H9 (cell line): ENCODE measurements around the gene CCDC178. TPM values are rescaled to one million over a fixed set of nuclear protein-coding genes. Genes with fewer than 3 reads are reported as not detected.

Experiments
- DNase-seq: peaks from one replicate; pipeline ENCODE4 v3.0.0-alpha.2; 2017
- H2AFZ ChIP-seq: one replicate; pipeline ENCODE4 v1.6.1; 2013; ENCODE audit warnings: mild to moderate bottlenecking, low read length, control low read depth, moderate library complexity
- H2AK5ac ChIP-seq: 2 replicates; pipeline ENCODE4 v1.6.1; 2013; ENCODE audit warnings: low read length, control low read depth, mixed read lengths; ENCODE audit not compliant: insufficient read length
- H2BK120ac ChIP-seq: one replicate; pipeline ENCODE4 v1.6.1; 2013; ENCODE audit warnings: low read depth, mild to moderate bottlenecking, low read length, control low read depth, inconsistent platforms; ENCODE audit not compliant: poor library complexity, severe bottlenecking
- H2BK12ac ChIP-seq: 2 replicates; pipeline ENCODE4 v1.6.1; 2013; ENCODE audit warnings: low read length, control low read depth, mixed read lengths, low read depth; ENCODE audit not compliant: insufficient read length
- H2BK15ac ChIP-seq: 2 replicates; pipeline ENCODE4 v1.6.1; 2013; ENCODE audit warnings: low read depth, low read length, control low read depth
- H2BK20ac ChIP-seq: one replicate; pipeline ENCODE4 v1.6.1; 2013; ENCODE audit warnings: low read depth, mild to moderate bottlenecking, low read length, control low read depth, inconsistent platforms; ENCODE audit not compliant: poor library complexity, severe bottlenecking
- H2BK5ac ChIP-seq: 2 replicates; pipeline ENCODE4 v1.6.1; 2013; ENCODE audit warnings: low read length, control low read depth, mixed read lengths; ENCODE audit not compliant: insufficient read length
- H3K14ac ChIP-seq: 2 replicates; pipeline ENCODE4 v1.6.1; 2013; ENCODE audit warnings: low read length, control low read depth; ENCODE audit not compliant: insufficient read depth
- H3K18ac ChIP-seq: 2 replicates; pipeline ENCODE4 v1.6.1; 2013; ENCODE audit warnings: low read depth, mild to moderate bottlenecking, mixed read lengths, low read length, control low read depth; ENCODE audit not compliant: insufficient read length
- H3K23ac ChIP-seq: 2 replicates; pipeline ENCODE4 v1.6.1; 2013; ENCODE audit warnings: low read length, control low read depth, mixed read lengths, low read depth; ENCODE audit not compliant: insufficient read length
- H3K23me2 ChIP-seq: 2 replicates; pipeline ENCODE4 v1.6.1; 2013; ENCODE audit warnings: low read depth, mild to moderate bottlenecking, mixed read lengths, low read length, control low read depth; ENCODE audit not compliant: insufficient read length, poor library complexity, severe bottlenecking
- H3K27ac ChIP-seq: 2 replicates; pipeline ENCODE4 v1.5.1; 2013; ENCODE audit warnings: low read length, control low read depth, mixed read lengths, low read depth; ENCODE audit not compliant: insufficient read length
- H3K27me3 ChIP-seq: 2 replicates; pipeline ENCODE4 v1.6.1; 2013; ENCODE audit warnings: low read length, control low read depth, inconsistent platforms; ENCODE audit not compliant: insufficient read depth
- H3K4ac ChIP-seq: 2 replicates; pipeline ENCODE4 v1.6.1; 2013; ENCODE audit warnings: low read depth, mild to moderate bottlenecking, control low read depth, inconsistent platforms, low read length, moderate library complexity
- H3K4me1 ChIP-seq: 2 replicates; pipeline ENCODE4 v1.6.1; 2013; ENCODE audit warnings: low read length, control low read depth, inconsistent platforms; ENCODE audit not compliant: insufficient read depth
- H3K4me2 ChIP-seq: 2 replicates; pipeline ENCODE4 v1.6.1; 2013; ENCODE audit warnings: low read length, control low read depth, mixed read lengths; ENCODE audit not compliant: insufficient read length, insufficient read depth
- H3K56ac ChIP-seq: 2 replicates; pipeline ENCODE4 v1.6.1; 2013; ENCODE audit warnings: low read depth, mild to moderate bottlenecking, mixed read lengths, low read length, control low read depth; ENCODE audit not compliant: insufficient read length
- H3K79me1 ChIP-seq: 2 replicates; pipeline ENCODE4 v1.6.1; 2013; ENCODE audit warnings: low read depth, mild to moderate bottlenecking, moderate library complexity, low read length, control low read depth, inconsistent platforms; ENCODE audit not compliant: insufficient read depth, poor library complexity, severe bottlenecking
- H3K79me2 ChIP-seq: 2 replicates; pipeline ENCODE4 v1.6.1; 2013; ENCODE audit warnings: low read length, control low read depth, inconsistent platforms; ENCODE audit not compliant: insufficient read depth
- H3K9ac ChIP-seq: 2 replicates; pipeline ENCODE4 v1.6.1; 2013; ENCODE audit warnings: low read length, control low read depth, mixed read lengths; ENCODE audit not compliant: insufficient read length; ENCODE audit errors: extremely low read depth
- H3K9me3 ChIP-seq: one replicate; pipeline ENCODE4 v1.6.1; 2013; ENCODE audit warnings: low read depth, low read length, inconsistent platforms; ENCODE audit not compliant: control insufficient read depth
- H3T11ph ChIP-seq: one replicate; pipeline ENCODE4 v1.6.1; 2013; ENCODE audit warnings: mild to moderate bottlenecking, low read length, control low read depth, inconsistent platforms
- H4K20me1 ChIP-seq: one replicate; pipeline ENCODE4 v1.6.1; 2013; ENCODE audit not compliant: control insufficient read depth, insufficient read length, insufficient read depth
- H4K5ac ChIP-seq: 2 replicates; pipeline ENCODE4 v1.6.1; 2013; ENCODE audit warnings: low read depth, mild to moderate bottlenecking, mixed read lengths, low read length, control low read depth; ENCODE audit not compliant: insufficient read length
- H4K8ac ChIP-seq: replicated peaks from 2 replicates; pipeline ENCODE4 v1.6.1; 2013; ENCODE audit warnings: low read length, control low read depth, mixed read lengths, low read depth; ENCODE audit not compliant: insufficient read length
- H4K91ac ChIP-seq: 2 replicates; pipeline ENCODE4 v1.6.1; 2013; ENCODE audit warnings: low read depth, mild to moderate bottlenecking, moderate library complexity, mixed read lengths, low read length, control low read depth; ENCODE audit not compliant: insufficient read length
- H3K27ac Mint-ChIP-seq, 3 experiments: 2 replicates in 2 of 3; 3 replicates in 1 of 3; pipeline ENCODE4 v1.8.0; 2020 to 2021; ENCODE audit warnings: mixed read lengths in 3 of 3, mild to moderate bottlenecking in 1 of 3, moderate library complexity in 1 of 3
- H3K27me3 Mint-ChIP-seq: 2 replicates; pipeline ENCODE4 v1.8.0; 2021; ENCODE audit warnings: low read depth, mild to moderate bottlenecking, moderate library complexity, mixed read lengths
- H3K36me3 Mint-ChIP-seq, 3 experiments: 2 replicates in 2 of 3; 3 replicates in 1 of 3; pipeline ENCODE4 v1.8.0; 2020 to 2021; ENCODE audit warnings: low read depth in 3 of 3, mixed read lengths in 3 of 3; ENCODE audit not compliant: insufficient read depth in 1 of 3
- H3K4me1 Mint-ChIP-seq, 2 experiments: 2 replicates each; pipeline ENCODE4 v1.8.0; 2020; ENCODE audit warnings: mixed read lengths in 2 of 2
- H3K4me3 Mint-ChIP-seq, 2 experiments: 2 replicates in 1 of 2; 3 replicates in 1 of 2; pipeline ENCODE4 v1.8.0; 2020 to 2021; ENCODE audit warnings: mild to moderate bottlenecking in 2 of 2, mixed read lengths in 2 of 2, moderate library complexity in 1 of 2
- H3K9me3 Mint-ChIP-seq, 2 experiments: 2 replicates in 1 of 2; 3 replicates in 1 of 2; pipeline ENCODE4 v1.8.0; 2020; ENCODE audit warnings: mild to moderate bottlenecking in 2 of 2, mixed read lengths in 2 of 2, moderate library complexity in 1 of 2
- CTCF ChIP-seq: fragments of 200-600 bp; sonication (generic); conservative IDR thresholded peaks from 3 replicates; pipeline ENCODE4 v1.8.0; 2021; ENCODE audit warnings: antibody characterized with exemption, mild to moderate bottlenecking
- WGBS: extraction: QIAGEN DNeasy Blood & Tissue Kit; methylation state at CpG from one replicate; pipeline ENCODE4 v1.1.7; 2013; ENCODE audit warnings: missing lambda C conversion rate, low lambda C conversion rate, mixed read lengths; ENCODE audit not compliant: insufficient read length; ENCODE audit errors: extremely low coverage; 5-methylcytosine and 5-hydroxymethylcytosine counted together
- total RNA-seq: library from RNA; stranded (reverse); gene quantifications from 2 replicates; pipeline ENCODE4 v1.2.1, GENCODE V29; 2021

Gene CCDC178
- total RNA-seq, 1 experiment from 2014 or later = not detected

DNA sequence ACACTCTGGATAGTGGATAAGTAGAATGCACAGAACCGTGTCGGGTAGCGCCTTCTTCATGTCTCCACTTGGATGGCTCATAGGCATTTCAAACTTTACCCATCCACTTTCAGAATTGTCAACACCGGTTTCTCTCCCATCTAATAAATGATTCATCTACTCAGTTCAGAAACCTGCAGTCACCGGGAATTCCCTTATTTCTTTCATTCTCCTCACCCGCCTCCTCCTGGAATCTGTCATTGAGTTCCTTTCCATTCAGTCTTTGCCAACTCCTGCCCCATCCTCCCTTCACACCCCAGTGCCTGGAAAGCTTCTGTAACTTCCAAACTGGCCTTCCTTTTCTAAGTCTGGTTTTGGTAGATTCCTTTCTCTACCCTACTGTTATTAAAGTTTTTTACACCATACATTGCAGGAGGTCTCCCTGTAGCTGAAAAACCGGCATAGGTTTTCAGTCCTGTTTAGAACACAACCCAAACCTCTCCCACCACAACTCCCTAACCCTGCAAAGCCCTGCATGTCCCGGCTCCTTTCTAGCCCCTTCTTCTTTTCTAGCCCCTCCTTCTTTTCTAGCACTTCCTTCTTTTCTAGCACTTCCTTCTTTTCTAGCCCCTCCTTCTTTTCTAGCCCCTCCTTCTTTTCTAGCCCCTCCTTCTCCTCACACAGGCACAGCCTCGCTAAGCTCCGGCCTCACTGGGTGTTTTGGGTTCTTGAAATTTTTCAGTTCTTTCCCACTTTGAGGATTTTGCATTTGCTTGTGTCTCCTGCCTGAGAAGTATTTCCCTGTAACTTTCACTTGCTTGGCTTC, 533.8 kb downstream of the CCDC178 start:
- Histone ChIP-seq H3K18ac (no peak overlapping the region), H2AFZ (no peak overlapping the region), H3K14ac (no peak overlapping the region), H2BK15ac (no peak overlapping the region), H3K23me2 (no peaks in the 10 kb centered on the region), H4K8ac (no peak overlapping the region), H3K4ac (no peak overlapping the region), H2BK12ac (no peak overlapping the region), H3K4me1 (no peaks in the 10 kb centered on the region), H3K27me3 (no peaks in the 10 kb centered on the region), H3K27ac (no peak overlapping the region), H4K5ac (no peak overlapping the region), H2BK5ac (no peak overlapping the region), H3K9ac (no peak overlapping the region), H3K23ac (no peak overlapping the region), H3K79me2 (no peaks in the 10 kb centered on the region), H3K79me1 (no peaks in the 10 kb centered on the region), H3K9me3 (no peaks in the 10 kb centered on the region), H4K20me1 (no peaks in the 10 kb centered on the region), H4K91ac (no peak overlapping the region), H2BK20ac (no peak overlapping the region), H3K4me2 (no peak overlapping the region), H3T11ph (no peak overlapping the region), H2AK5ac (no peak overlapping the region), H3K56ac (no peak overlapping the region), H2BK120ac (no peak overlapping the region)
- Mint-ChIP-seq H3K36me3 (no peaks in the 10 kb centered on the region; a peak in 1 of 7 replicates), H3K9me3 (no peaks in the 10 kb centered on the region; a peak in 1 of 5 replicates), H3K4me3 (no peak overlapping the region), H3K4me1 (peaks cover 0 to 5% of the 10 kb centered on the region in 2 experiments; a peak in 3 of 4 replicates), H3K27ac (no peak overlapping the region), H3K27me3 (no peaks in the 10 kb centered on the region)
- TF ChIP-seq CTCF = no peak
- no CpG with 5 or more reads among the region's 10 CpGs for WGBS
- no peak for DNase-seq
